Measurements from ENCODE around the gene ZNF93. TPM values are rescaled to one million over a fixed set of nuclear protein-coding genes. Genes with fewer than 3 reads are reported as not detected.

Gene ZNF93
- total and polyA plus RNA-seq, 2 of the 8 experiments (the other 6 are each of a cell fraction or from before 2014, with no cell fraction given), result 40.8 to 61.8 TPM

DNA sequence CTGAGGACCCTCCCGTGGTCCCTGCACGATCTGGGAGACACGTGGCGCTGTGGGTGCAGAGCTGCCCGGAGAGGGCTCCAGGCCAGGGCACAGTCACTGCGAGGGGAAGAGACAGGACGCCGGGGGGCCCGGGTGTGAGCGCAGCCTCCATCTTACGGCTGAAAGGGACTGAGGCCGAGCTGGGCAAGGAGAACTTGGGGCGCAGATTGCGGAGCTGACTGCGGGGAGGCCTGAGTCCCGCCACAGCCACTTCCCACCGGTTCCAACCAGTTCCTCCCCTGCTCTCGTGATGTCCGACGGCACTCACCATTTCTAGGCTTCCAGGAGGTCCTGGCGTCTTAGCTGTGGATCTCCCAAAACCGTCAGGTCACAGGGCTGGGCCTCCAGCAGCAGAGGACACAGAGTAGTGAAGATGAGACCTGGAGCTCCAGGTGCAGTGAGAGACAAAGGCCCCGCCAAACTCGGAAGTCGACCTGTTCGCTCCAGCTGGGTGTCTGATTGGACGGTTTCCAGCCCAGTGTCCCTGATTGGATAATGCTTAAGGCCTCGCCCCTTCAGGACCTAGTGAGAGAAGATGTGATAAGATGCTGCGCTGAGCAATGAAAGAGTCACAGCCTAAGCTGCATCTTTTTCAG, 39.9 kb upstream of the ZNF93 start (continued):
- TF ChIP-seq GTF2F1 (IDR thresholded peaks at IDR 0.05; ENCODE audit: borderline replicate concordance, low read depth, low read length) (peak; percentile 75; the same call in 1 of the 2 replicates), RFX5 (IDR thresholded peaks at IDR 0.05; ENCODE audit: borderline replicate concordance, low read depth, low read length) (no peak), SP4 (IDR thresholded peaks at IDR 0.05; ENCODE audit: low read length) (no peak; the same call in 1 of the 2 replicates), TEAD4 (IDR thresholded peaks at IDR 0.05; ENCODE audit: low read depth, low read length) (no peak), BCL11A (IDR thresholded peaks at IDR 0.05; ENCODE audit: low read depth in 2 of 2, low read length in 2 of 2) (no peak), CREB1 (IDR thresholded peaks at IDR 0.05) (0 out of 2 replicates have a peak, but pooled peaks have one; percentile 5), TAF7 (optimal IDR thresholded peaks at IDR 0.05; ENCODE audit: borderline replicate concordance, low read depth, low read length) (peak; percentile 79), SRF (IDR thresholded peaks at IDR 0.05; ENCODE audit: low read depth, low read length) (no peak), PHF8 (conservative IDR thresholded peaks at IDR 0.05; ENCODE audit: low read depth, low read length) (peak; percentile 91)
- TF ChIP-seq, protein P1, sequence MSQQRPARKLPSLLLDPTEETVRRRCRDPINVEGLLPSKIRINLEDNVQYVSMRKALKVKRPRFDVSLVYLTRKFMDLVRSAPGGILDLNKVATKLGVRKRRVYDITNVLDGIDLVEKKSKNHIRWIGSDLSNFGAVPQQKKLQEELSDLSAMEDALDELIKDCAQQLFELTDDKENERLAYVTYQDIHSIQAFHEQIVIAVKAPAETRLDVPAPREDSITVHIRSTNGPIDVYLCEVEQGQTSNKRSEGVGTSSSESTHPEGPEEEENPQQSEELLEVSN (IDR thresholded peaks at IDR 0.05), result peak; percentile 50; the same call in 1 of the 2 replicates

Measured in H1 (cell line).